KG1 (cell line): Measurements from ENCODE around the gene MUC3A.

Experiments used
- DNase-seq: peaks from one replicate; lab custom pipeline; 2025; lab: John Stamatoyannopoulos, UW

The MUC3A gene

DNA sequence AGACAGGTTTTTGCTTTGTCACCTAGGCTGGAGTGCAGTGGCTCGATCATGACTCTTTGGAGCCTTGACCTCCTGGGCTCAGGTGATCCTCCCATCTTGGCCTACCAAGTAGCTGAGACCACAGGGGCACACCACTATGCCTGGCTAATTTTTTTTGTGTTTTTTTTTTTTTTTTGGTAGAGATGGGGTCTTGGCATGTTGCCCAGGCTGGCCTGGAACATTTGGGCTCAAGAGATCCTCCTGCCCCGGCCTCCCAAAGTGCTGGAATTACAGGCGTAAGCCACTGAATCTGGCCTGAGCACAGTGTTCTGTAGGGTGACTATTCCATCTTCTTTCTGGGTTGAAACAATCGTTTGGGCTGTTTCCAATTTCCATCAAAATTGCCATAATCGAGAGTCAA lies 1.5 kb upstream of the MUC3A start:
- no peak for DNase-seq

DNA sequence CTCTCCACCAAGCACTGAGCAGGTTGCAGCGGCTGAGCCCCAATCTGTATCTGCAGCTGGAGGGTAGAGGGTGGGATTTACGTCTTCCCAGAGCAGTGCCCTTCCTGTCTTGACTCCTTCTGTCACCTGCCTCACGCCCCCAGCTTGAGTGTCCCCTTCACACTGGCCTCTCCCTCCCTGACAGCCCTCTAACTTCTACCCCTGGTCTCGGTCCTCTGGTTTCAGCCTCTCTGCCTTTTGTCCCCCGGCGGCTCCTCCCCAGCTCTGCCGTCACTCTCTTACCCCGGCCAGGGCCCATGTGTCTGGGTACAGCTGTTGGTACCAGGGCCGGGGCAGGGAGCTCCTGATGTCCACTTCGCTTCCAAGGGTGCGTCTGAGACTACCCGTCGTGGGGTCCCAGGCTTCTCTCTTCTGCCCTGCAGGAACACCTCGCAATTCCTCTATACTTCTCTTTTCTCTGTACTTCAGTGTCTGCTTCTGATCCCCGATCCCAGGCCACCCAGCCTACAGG lies 654 bp downstream of the MUC3A start:
- DNase-seq = no peak

DNA sequence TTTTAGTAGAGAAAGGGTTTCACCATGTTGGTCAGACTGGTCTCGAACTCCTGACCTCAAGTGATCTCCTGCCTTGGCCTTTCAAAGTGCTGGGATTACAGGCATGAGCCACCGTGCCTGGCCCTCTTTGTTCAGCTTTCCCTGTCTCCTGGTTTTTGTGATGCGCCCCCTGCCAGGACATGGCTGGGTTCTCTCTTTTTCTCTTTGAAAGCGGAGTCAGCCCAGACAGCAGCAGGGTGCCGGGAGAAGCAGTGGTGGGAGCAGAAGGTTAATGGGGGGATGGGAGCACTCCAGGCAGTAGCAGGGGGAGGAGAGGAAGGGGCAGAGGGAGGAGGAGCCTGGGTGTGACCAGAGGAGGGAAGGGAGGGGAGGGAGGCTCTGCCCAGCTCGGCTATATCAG lies 1.8 kb downstream of the MUC3A start:
- DNase-seq = no peak

DNA sequence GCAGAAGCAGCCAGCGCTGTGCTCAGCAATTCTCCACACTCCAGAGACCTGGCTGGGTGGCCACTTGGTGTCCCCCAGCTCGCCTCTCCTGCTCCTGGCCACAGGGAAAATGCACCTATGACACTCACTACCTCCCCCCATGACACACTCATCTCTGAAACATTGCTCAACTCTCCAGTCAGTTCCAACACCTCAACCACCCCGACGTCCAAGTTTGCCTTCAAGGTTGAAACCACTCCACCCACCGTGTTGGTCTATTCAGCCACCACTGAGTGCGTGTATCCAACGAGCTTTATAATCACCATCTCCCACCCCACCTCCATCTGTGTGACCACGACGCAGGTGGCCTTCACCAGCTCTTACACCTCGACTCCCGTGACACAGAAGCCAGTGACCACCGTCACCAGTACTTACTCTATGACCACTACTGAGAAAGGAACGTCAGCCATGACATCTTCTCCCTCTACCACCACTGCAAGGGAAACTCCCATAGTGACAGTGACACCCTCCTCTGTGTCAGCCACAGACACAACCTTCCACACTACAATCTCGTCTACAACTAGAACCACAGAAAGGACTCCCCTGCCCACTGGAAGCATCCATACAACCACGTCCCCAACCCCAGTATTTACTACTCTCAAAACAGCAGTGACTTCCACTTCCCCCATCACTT lies 2.7 kb downstream of the MUC3A start:
- no peak for DNase-seq

DNA sequence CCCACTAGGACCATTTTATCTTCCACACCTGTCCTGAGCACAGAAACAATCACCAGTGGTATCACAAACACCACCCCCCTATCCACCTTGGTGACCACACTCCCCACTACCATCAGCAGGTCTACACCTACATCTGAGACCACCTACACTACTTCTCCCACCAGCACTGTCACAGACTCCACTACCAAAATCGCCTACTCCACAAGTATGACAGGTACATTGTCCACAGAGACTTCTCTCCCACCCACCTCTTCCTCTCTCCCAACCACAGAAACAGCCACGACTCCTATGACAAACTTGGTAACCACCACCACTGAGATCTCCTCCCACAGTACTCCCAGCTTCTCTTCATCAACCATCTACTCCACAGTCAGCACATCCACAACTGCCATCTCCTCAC lies 3.3 kb downstream of the MUC3A start:
- DNase-seq = no peak

DNA sequence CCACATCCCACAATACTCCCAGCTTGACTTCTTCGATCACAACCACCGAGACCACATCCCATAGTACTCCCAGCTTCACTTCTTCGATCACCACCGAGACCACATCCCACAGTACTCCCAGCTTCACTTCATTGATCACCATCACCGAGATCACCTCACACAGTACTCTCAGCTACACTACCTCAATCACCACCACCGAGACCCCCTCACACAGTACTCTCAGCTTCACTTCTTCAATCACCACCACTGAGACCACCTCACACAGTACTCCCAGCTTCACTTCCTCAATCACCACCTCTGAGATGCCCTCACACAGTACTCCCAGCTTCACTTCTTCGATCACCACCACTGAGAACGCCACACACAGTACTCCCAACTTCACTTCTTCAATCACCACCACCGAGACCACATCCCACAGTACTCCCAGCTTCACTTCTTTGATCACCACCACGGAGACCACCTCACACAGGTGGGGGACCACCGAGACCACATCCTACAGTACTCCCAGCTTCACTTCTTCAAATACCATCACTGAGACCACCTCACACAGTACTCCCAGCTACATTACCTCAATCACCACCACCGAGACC lies 8.6 kb downstream of the MUC3A start:
- no peak for DNase-seq

DNA sequence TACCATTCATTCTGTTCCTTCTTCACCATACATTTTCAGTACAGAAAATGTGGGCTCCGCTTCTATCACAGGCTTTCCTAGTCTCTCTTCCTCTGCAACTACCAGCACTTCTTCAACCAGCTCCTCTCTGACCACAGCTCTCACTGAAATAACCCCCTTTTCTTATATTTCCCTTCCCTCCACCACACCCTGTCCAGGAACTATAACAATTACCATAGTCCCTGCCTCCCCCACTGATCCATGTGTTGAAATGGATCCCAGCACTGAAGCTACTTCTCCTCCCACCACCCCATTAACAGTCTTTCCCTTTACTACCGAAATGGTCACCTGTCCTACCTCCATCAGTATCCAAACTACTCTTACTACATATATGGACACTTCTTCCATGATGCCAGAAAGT lies 10.6 kb downstream of the MUC3A start:
- DNase-seq = no peak

DNA sequence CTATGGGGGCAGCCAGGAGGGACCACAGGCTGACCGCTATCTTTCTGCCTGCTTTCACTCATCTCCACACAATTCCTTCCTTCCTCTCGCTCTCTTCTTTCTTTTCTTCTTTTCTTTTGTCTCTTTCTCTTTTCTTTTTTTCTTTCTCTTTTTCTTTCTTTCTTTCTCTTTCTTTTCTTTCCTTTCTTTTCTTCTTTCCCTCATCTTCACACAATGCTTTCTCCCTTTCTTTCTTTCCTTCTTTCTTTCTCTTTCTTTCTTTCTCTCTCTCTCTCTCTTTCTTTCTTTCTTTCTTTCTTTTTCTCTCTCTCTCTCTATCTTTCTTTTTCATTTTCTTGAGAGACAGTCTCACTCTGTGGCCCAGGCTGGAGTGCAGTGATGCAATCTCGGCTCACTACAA lies 13.2 kb downstream of the MUC3A start:
- DNase-seq = no peak

DNA sequence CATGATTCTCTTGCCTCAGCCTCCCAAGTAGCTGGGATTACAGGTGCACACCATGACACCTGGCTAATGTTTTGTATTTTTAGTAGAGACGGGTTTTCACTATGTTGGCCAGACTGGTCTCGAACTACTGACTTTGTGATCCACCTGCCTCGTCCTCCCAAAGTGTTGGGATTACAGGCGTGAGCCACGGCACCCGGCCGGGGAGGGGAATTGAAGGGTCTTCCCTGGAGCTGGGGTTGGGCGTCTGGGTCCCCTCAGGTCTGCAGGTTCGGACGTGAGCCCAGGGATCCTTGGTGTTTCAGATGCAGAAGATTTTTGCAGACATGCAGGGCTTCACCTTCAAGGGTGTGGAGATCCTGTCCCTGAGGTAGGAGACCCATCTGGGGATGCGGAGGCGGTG lies 14.1 kb downstream of the MUC3A start:
- no peak for DNase-seq

DNA sequence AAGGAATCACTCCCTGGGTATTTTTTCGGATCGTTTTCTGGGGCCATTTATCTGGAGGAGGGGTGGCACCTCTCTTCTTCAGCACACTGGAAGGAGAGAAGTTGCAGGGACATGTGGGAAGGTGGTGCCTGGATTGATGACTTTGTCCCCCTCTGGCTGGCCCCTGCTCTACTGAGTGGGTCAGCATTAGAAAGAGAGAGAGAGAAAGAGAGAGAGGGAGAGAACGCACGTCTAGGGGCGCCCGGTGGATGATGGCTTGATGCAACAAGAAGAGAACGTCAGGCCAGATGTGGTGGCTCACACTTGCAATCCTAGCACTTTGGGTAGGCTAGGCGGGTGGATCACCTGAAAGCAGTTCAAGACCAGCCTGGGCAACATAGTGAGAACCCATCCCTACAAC lies 14.5 kb downstream of the MUC3A start:
- DNase-seq = no peak

DNA sequence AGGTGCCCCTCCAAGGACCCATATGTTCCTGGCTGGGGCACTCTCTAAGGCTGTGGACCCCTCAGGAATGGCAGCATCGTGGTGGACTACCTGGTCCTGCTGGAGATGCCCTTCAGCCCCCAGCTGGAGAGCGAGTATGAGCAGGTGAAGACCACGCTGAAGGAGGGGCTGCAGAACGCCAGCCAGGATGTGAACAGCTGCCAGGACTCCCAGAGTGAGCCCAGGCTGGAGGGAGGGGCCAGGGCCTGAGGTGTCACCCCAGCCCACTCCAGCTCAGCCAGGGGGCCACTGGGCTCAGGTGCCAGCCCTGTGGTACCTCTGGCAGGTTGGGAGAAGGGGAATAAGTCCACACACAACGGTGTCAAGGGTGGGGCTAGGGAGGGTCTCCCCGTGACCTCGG lies 15.3 kb downstream of the MUC3A start:
- DNase-seq = no peak

DNA sequence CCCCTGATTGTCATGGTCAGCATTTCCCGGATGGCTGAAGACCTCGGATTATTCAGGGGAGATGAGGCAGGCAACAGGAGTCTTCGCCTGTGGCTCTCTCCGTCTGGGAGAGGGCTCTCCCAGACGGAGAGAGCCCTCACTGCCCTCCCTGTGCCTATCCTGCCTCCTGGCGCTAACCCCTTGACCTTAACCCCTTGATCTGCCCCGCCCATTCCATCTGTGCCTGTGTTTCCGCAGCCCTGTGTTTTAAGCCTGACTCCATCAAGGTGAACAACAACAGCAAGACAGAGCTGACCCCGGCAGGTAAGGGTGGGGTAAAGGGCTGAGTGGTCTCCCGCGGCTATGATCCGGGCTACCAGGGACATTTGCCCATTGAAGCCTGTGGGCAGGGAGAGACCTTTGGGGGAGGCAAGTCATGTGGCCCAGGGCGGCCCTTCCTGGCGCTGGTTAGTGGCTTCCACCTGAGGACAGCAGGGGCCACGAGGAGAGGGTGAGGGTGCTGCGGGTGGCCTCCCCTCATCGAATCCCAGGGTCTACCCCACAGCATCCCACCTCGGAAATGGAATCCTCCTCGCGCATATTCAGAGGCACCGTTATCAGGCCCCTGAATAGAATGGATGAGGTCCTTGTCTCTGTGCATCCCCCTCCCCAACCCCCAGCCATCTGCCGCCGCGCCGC lies 15.8 kb downstream of the MUC3A start:
- no peak for DNase-seq

DNA sequence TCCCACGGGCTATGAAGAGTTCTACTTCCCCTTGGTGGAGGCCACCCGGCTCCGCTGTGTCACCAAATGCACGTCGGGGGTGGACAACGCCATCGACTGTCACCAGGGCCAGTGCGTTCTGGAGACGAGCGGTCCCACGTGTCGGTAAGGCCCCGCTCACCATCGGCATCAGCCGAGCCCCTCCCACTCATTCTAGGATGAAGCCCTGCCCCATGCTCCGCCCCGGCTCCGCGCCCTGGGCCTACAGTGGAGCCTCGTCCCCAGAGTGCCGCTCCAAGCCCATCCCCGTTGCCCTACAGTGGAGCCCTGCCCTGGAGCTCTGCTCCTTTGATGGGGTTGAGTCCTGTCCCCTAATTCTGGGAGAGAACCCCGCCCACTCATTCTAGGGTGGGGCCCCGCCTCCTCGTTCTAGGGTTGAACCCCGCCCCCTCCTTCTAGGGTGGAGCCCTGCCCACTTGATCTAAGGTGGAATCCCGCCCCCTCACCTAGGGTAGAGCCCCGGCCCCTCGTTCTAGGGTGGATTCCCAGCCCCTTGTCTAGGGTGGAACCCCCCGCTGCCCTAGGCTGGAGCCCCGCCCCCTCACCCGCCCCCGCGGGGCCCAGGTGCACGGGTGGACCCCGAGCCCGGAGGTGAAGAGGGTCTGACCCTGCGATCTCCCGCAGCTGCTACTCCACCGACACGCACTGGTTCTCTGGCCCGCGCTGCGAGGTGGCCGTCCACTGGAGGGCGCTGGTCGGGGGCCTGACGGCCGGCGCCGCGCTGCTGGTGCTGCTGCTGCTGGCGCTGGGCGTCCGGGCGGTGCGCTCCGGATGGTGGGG lies 16.6 kb downstream of the MUC3A start:
- DNase-seq = no peak

DNA sequence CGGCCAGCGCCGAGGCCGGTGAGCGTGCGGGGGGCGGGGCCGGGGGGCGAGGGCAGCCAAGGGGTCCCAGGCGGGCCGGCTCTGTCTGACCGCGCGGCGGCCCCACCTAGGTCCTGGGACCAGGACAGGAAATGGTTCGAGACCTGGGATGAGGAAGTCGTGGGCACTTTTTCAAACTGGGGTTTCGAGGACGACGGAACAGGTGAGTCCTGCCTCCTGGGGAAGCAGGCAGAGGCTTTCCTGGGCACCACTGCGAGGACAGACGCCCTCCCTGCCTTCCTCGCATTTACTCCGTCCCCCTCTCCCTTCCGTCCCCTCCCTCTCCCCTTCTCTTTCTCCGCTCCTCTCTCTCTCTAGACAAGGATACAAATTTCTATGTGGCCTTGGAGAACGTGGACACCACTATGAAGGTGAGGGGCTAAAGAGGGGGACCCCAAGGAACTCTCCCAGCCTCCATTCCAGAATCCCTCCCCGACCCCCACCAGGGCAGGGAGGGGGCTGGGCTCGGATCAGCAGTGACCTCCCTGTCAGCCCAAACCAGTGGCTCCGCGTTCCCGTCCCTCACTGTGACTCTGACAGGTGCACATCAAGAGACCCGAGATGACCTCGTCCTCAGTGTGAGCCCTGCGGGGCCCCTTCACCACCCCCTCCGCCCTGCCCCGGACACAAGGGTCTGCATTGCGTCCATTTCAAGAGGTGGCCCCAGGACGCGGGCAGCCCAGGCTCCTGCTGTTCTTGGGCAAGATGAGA lies 17.4 kb downstream of the MUC3A start:
- no peak for DNase-seq

DNA sequence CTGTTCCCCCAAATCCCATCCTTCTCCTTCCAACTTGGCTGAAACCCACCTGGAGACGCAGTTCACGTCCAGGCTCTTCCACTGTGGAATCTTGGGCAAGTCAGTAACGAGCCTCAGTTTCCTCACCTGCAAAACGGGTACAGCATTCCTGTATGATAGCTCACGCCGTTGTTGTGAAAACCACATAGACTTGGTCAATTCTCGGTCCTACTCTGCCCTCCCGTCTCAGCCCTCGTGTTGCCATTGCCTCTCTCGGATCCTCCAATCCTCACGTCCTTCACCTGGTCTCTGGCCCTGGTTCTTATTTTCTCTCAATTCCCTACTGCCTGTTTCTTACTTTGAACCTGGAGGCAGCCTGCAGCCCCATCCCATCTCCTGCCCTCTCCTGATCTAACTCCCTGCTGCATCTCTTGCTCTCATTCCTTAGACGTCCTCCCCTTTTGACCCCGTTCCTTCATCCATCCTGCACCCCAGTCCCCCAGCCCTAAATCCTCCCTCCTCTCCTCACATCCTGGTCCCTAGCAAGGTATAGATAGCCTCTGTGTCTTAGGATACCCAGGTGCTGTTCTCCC lies 18.0 kb downstream of the MUC3A start:
- DNase-seq = no peak

DNA sequence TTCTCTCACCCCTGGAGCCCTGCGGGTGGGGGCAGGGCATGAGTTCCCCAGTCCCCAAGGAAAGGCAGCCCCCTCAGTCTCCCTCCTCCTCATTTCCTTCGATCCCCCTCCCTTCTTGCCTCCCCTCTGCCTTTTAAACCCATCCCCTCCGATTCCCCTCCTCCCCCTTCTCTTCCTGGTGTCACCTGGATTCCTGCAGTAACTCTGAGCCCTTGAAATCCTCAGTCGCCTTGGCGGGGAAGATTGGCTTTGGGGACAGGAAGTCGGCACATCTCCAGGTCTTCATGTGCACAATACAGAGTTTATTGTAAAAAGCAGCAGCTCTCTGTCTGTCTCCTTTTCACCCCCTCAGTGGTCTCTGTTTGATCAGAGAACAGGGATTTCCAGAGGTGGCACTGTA lies 18.7 kb downstream of the MUC3A start:
- DNase-seq = no peak

DNA sequence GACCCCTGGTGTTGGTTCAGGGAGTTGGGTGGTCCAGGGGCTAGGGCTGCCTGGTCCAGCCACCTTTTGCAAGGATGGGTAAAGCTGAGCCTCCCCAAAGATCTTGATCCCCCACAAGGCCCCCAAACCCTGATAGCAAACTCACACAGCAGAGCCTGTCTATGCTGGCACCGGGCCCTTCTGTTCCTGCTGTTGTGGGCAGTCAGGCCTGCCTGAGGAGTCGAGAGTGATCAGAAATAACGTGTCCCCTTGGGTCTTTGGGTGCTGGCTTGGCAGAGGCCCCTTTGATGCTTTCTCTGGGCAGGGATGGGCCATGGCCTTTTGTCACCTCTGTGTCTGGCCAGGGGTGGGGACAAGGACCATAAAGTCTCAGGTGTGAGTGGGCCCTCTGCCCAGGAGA lies 19.3 kb downstream of the MUC3A start:
- DNase-seq = no peak

DNA sequence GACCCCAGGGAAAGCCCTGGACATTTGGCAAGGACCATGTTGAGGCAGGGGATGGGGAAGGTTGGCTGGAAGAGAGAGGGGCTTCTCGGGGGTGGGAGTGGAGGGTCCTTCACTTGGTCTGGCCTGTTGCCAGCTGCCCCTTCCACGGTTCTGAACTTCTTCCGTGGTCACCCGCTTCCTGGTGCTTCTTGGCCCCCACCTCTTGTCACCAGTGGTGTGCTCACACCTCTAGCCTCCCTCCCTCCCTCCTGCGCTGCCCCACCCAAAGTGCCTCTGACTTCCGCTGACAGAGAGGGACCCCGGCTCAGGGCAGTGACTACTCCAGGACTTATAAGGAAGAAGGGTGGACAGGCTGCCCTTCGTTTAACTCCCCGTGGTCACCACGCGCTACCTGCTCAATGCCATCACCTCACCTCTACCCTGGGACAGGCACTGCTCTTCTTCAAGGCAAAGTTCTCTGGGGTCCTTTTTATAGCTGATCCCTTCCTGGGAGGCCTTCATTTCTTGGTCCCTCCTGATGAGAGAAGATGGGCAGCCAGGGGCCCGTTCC lies 19.8 kb downstream of the MUC3A start, which contains the start of gene MUC12:
Gene MUC12 (plus strand): TSS at position 500 of the 550 bp plus-strand sequence. CDS start 58 bp downstream, outside the sequence.
- no peak for DNase-seq

DNA sequence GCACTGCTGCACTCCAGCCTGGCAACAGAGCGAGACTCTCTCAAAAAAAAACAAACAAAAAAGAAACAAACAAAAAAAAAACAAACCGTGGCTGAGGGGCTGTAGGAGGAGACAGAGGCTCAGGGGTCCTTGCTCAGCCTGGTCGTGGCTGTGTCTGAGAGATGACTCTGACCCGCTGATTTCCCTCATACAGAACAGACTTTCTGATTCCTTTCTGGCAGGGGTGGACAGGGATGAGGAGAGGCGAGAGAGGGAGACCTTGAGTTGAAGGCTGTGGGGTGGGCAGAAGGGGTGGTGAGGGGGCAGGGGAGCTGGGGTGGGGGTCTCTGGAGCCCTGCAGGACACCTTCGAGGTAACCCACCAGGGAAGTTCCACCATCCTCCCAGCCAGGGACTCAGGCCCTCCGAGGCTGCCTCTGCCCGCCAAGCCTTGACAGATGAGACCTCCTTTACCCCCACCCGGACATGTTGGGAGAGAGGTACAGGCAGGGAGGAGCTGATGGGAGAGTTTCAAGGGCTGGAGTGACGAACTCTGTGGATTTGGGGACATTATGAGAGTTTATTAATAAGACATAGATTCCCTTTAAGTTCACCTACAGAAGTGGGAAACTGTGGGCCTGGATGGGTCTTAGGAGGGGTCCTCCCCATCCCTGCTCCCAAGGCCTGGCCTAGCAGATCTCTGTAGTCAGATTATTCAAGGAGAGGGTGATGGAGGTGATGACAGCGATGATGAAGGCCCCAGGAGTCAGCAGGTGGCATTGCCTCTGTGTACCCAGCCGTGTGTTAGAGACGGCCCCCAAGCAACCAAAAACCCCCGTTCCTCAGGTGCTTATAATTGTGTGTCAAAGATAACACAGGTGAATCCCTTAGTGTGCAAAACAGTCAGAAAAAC lies 22.0 kb downstream of the MUC3A start:
- DNase-seq = no peak

DNA sequence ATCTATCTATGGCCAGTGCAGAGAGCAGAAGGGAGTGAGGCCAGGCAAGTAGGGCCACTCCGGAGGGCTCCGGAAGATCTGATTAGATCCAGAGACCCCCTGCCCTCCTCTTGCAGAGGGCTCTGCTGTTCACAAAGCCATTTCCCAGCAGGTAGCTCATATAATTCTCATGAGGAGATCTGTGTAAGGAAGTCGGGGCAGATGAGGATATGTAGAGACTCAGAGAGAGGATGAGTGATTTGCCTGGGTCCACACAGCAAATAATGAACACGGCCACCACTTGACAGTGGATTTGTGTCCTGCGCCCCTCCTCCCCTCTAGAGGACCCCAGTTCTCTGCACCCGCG lies 22.6 kb downstream of the MUC3A start:
- no peak for DNase-seq
